ENCODE results near the gene ADCY2. TPM values are rescaled to one million over a fixed set of nuclear protein-coding genes. Genes with fewer than 3 reads are reported as not detected.
A peak's percentile ranks its signal among the peaks of the same experiment; 100 is the strongest.

Gene ADCY2
- total RNA-seq, 1 experiment from 2014 or later, result 31.3 TPM

GRCh38 chr5:7679663-7680062 lies 283.7 kb downstream of the ADCY2 start:
- H3K18ac ChIP-seq (ENCODE audit: insufficient read length, low read depth, low read length), result no peak overlapping the region
- no peak overlapping the region for H3T11ph ChIP-seq (ENCODE audit: low read length)
- no CpG with 5 or more reads among the region's 4 CpGs for WGBS (ENCODE audit: extremely low coverage, insufficient read length, low lambda C conversion rate)
- H3K56ac ChIP-seq (ENCODE audit: insufficient read length, low read depth, low read length), result no peak overlapping the region
- H3K4me1 ChIP-seq (ENCODE audit: insufficient read depth, low read length), result no peaks in the 10 kb centered on the region
- no peak overlapping the region for H2AK5ac ChIP-seq (ENCODE audit: insufficient read length, low read length)
- H3K9ac ChIP-seq (ENCODE audit: extremely low read depth, insufficient read length, low read length), result no peak overlapping the region
- Mint-ChIP-seq H3K9me3 (no peaks in the 10 kb centered on the region), H3K27ac (peak overlapping the region in 1 of 3 experiments; percentile 7; a peak in 1 of 7 replicates), H3K27me3 (ENCODE audit: low read depth) (no peaks in the 10 kb centered on the region), H3K4me3 (no peak overlapping the region), H3K4me1 (no peaks in the 10 kb centered on the region; a peak in 1 of 4 replicates), H3K36me3 (ENCODE audit: insufficient read depth in 1 of 3, low read depth in 3 of 3) (peaks cover 0 to 2% (median 2%) of the 10 kb centered on the region in 3 experiments; a peak in 2 of 7 replicates)
- no peak overlapping the region for H2BK20ac ChIP-seq (ENCODE audit: low read depth, low read length, poor library complexity, severe bottlenecking)
- H3K4ac ChIP-seq (ENCODE audit: low read depth, low read length), result no peak overlapping the region
- no peaks in the 10 kb centered on the region for H3K23me2 ChIP-seq (ENCODE audit: insufficient read length, low read depth, low read length, poor library complexity, severe bottlenecking)
- H3K27me3 ChIP-seq (ENCODE audit: insufficient read depth, low read length), result no peaks in the 10 kb centered on the region
- H4K8ac ChIP-seq (replicated peaks; ENCODE audit: insufficient read length, low read depth, low read length), result no peak overlapping the region
- no peak overlapping the region for H2BK5ac ChIP-seq (ENCODE audit: insufficient read length, low read length)
- H2BK120ac ChIP-seq (ENCODE audit: low read depth, low read length, poor library complexity, severe bottlenecking), result no peak overlapping the region
- no peak overlapping the region for H4K91ac ChIP-seq (ENCODE audit: insufficient read length, low read depth, low read length)
- TF ChIP-seq CTCF (conservative IDR thresholded peaks at IDR 0.05), result no peak
- no peak overlapping the region for H2BK12ac ChIP-seq (ENCODE audit: insufficient read length, low read depth, low read length)
- no peaks in the 10 kb centered on the region for H3K9me3 ChIP-seq (ENCODE audit: control insufficient read depth, low read depth, low read length)
- H3K79me2 ChIP-seq (ENCODE audit: insufficient read depth, low read length), result peaks cover 2% of the 10 kb centered on the region; the same call in 1 of the 2 replicates
- H3K23ac ChIP-seq (ENCODE audit: insufficient read length, low read depth, low read length), result no peak overlapping the region
- no peak overlapping the region for H2BK15ac ChIP-seq (ENCODE audit: low read depth, low read length)
- H3K14ac ChIP-seq (ENCODE audit: insufficient read depth, low read length), result no peak overlapping the region
- H3K27ac ChIP-seq (ENCODE audit: insufficient read length, low read depth, low read length), result no peak overlapping the region
- H4K5ac ChIP-seq (ENCODE audit: insufficient read length, low read depth, low read length), result no peak overlapping the region
- no peaks in the 10 kb centered on the region for H4K20me1 ChIP-seq (ENCODE audit: control insufficient read depth, insufficient read depth, insufficient read length)
- DNase-seq, result no peak
- no peak overlapping the region for H2AFZ ChIP-seq (ENCODE audit: low read length)
- no peak overlapping the region for H3K4me2 ChIP-seq (ENCODE audit: insufficient read depth, insufficient read length, low read length)
- H3K79me1 ChIP-seq (ENCODE audit: insufficient read depth, low read depth, low read length, poor library complexity, severe bottlenecking), result no peaks in the 10 kb centered on the region

Measured in H9 (cell line).